ES-I3 (cell line): ENCODE measurements around the gene AADACL4.
"Not testable (repeated sequence)": the region's sequence is repeated elsewhere in the genome, so short reads cannot be mapped to it uniquely, and the experiment has no call there.

Experiments used
- H3K36me3 ChIP-seq: 2 replicates; pipeline ENCODE4 v1.6.1; 2013; ENCODE audit warnings: mild to moderate bottlenecking, low read length, control low read depth, moderate library complexity; ENCODE audit not compliant: insufficient read depth
- H3K4me1 ChIP-seq: 2 replicates; pipeline ENCODE4 v1.6.1; 2013; ENCODE audit warnings: mild to moderate bottlenecking, control low read depth, low read length; ENCODE audit not compliant: insufficient read depth
- H3K9ac ChIP-seq: 2 replicates; pipeline ENCODE4 v1.6.1; 2013; ENCODE audit warnings: low read depth, mild to moderate bottlenecking, low read length, moderate library complexity
- H3K9me3 ChIP-seq: 2 replicates; pipeline ENCODE4 v1.6.1; 2013; ENCODE audit warnings: mild to moderate bottlenecking, low read length, moderate library complexity; ENCODE audit not compliant: control insufficient read depth, insufficient read depth

The AADACL4 gene

DNA sequence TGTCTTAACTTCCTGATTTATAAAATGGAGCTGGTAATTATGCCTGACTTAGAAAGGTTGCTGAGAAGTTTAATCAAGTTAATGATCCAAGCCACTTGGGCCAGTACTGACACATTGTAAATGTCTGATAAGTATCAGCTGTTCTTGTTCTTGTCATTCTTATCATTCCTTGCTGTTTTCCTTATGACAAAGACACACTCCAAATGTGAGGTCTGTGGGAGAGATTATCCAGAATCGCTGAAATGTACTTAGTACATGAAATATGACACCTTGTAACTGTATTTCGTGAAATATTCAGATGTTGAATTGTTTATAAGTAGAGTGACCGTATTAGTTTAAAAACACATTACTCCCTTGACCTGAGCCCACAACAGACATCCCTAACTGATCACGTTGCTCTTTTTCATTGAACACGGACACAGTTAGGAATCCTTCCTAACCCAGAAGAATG is 6.1 kb downstream of the AADACL4 start:
- Histone ChIP-seq H3K9me3 (0 out of 2 replicates have a peak, but pooled peaks cover 2% of the 10 kb centered on the region), H3K9ac (no peak overlapping the region), H3K4me1 (no peaks in the 10 kb centered on the region), H3K36me3 (no peaks in the 10 kb centered on the region)

GRCh38 chr1:12654004-12654567 is 10.2 kb downstream of the AADACL4 start:
- H3K36me3 ChIP-seq, result no peaks in the 10 kb centered on the region
- no peaks in the 10 kb centered on the region for H3K4me1 ChIP-seq
- H3K9me3 ChIP-seq, result 0 out of 2 replicates have a peak, but pooled peaks cover 5% of the 10 kb centered on the region
- no peak overlapping the region for H3K9ac ChIP-seq

GRCh38 chr1:12654657-12655056 is 10.8 kb downstream of the AADACL4 start:
- Histone ChIP-seq H3K9me3 (0 out of 2 replicates have a peak, but pooled peaks cover 5% of the 10 kb centered on the region), H3K4me1 (no peaks in the 10 kb centered on the region), H3K36me3 (no peaks in the 10 kb centered on the region), H3K9ac (no peak overlapping the region)

DNA sequence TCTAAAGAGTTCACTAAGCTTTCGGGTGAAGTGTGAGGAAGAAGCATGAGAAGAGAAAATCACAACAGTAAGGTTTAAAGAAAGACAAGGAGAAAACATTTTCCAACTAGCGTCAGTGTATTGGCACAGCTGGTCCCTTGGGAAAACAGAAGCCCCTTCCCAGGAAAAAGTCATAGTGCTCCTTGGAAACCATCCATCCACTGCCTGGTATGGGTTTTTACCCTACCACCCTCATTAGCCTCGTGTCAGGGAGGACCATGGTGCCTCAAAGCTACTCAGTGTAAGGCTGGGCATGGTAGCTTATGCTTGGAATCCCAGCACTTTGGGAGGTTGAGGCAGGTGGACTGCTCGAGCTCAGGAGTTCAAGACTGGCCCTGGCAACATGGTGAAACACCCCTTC is 12.7 kb downstream of the AADACL4 start:
- H3K9ac ChIP-seq, result no peak overlapping the region
- H3K4me1 ChIP-seq, result peaks cover 4% of the 10 kb centered on the region; the same call in 1 of the 2 replicates
- 0 out of 2 replicates have a peak, but pooled peaks cover 5% of the 10 kb centered on the region for H3K9me3 ChIP-seq

DNA sequence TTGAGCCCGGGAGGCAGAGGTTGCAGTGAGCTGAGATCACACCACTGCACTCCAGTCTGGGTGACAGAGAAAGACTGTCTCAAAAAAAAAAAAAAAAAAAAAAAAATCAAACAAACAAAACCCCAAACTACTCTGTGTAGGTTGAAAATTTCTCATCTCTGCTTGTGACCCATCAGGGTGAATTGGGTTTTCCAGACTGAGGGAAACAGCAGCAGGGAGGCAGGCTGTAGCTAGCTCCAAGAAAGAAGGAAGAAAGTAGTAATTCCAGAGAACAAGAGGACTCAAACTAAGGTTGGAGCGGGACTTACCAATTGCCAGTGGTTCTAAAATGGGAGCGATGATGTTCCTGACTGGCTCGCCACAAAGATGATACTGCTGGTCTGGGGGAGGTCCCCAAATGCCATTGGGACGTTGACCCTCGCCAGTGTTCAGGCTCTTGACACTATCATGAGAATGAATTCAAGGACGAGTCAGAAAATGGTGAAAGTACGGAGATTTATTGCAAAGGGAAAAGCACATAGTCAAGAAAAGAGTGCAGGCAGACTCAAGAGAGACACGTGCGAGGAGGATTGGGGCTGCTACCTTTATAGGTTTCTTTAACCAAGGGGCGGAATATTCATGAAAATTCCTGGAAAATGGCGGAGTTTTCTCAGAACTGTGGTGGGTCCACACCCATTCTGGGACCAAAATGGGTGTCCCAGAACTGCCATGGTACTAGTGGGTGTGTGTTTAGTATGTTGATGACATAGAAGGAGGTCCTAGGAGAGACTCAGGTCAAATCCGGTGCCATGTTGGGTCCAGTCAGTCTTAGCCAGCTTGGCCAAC is 13.4 kb downstream of the AADACL4 start:
- H3K4me1 ChIP-seq, result peaks cover 6% of the 10 kb centered on the region; the same call in 1 of the 2 replicates
- 0 out of 2 replicates have a peak, but pooled peaks cover 5% of the 10 kb centered on the region for H3K9me3 ChIP-seq
- no peaks in the 10 kb centered on the region for H3K36me3 ChIP-seq
- no peak overlapping the region for H3K9ac ChIP-seq

More for the DNA sequence above, 12.7 kb downstream of the AADACL4 start:
- no peaks in the 10 kb centered on the region for H3K36me3 ChIP-seq

DNA sequence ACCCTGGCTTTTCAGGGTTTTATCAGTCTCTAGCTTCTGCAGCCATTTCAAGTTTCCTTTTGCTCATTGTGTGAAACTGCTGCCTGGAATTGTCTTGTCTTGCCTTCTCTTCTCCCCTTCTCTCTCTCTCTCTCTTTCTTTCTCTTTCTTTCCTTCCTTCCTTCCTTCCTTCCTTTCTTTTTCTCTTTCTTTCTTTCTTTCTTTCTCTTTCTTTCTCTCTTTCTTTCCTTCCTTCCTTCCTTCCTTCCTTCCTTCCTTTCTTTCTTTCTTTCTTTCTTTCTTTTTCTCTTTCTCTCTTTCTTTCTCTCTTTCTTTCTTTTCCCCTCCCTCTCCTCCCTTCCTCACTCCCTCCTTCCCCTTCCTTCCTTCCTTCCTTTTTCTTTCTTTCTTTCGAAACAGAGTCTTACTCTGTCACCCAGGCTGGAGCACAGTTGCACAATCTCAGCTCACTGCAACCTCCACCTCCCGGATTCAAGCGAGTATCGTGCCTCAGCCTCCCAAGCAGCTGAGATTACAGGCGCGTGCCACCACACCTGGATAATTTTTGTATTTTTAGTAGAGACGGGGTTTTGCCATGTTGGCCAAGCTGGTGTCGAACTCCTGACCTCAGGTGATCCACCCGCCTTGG is 14.1 kb downstream of the AADACL4 start:
- not testable (repeated sequence) for H3K9ac ChIP-seq, H3K36me3 ChIP-seq, H3K9me3 ChIP-seq, H3K4me1 ChIP-seq

GRCh38 chr1:12658531-12659453 is 14.9 kb downstream of the AADACL4 start:
- Histone ChIP-seq H3K9ac (no peak overlapping the region), H3K9me3 (0 out of 2 replicates have a peak, but pooled peaks cover 5% of the 10 kb centered on the region), H3K4me1 (peaks cover 6% of the 10 kb centered on the region; the same call in 1 of the 2 replicates), H3K36me3 (no peaks in the 10 kb centered on the region)

DNA sequence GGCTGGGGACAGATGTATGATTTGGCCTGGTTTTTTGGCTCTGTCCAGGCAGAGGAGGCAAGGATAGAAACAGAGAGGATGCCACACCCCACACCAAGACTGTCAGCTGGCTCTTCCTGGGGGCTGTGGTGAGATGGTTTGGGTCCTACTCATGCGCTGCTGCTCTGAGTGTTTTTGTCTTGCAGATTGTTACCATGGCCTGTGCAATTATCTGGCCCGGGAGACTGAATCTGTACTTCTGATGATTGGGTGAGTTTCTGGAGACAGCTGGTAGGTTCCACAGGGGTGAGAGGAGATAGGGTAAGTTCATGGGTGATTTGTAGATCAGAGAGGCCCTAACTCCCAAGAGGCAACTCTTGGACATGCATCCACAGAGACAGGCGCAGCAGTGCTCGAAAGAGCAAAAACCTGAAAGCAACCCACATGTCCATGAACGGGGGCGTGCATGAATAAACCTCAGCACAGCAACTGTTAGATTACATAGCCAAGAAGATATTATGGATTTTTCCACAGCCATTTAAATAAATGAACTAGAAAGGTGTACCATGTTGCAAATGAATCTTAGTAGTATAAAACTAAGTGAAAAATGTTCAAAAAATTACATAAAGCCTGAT is 17.8 kb downstream of the AADACL4 start:
- no peaks in the 10 kb centered on the region; the same call in 1 of the 2 replicates for H3K36me3 ChIP-seq
- no peak overlapping the region for H3K9ac ChIP-seq
- 0 out of 2 replicates have a peak, but pooled peaks cover under 1% of the 10 kb centered on the region for H3K9me3 ChIP-seq
- H3K4me1 ChIP-seq, result peaks cover 6% of the 10 kb centered on the region; the same call in 1 of the 2 replicates

- Histone ChIP-seq H3K9ac (no peak overlapping the region), H3K9me3 (no peaks in the 10 kb centered on the region; the same call in 1 of the 2 replicates), H3K36me3 (no peaks in the 10 kb centered on the region; the same call in 1 of the 2 replicates), H3K4me1 (peaks cover 6% of the 10 kb centered on the region; the same call in 1 of the 2 replicates)
These were observed 18.7 kb downstream of the AADACL4 start for GRCh38 chr1:12662556-12662955.

DNA sequence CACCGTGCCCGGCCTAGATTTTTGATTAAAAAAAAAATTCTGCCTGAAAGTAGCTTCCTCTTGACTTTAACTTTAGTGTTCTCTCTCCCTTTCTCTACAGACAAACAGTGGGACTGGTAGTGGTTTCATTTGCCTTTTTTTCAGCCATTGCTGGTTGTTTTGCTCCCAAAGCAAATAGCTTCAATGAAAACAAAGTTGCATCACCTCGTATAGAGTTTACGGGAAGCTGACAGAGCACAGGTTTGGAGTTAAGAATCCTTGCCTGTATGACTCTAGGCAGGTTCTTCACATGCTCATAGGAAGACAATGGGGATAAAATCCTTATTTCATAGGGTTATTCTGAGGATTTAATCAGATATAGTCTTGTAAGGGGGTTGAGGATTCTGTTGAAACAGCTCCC is 21.6 kb downstream of the AADACL4 start:
- Histone ChIP-seq H3K4me1 (peaks cover 6% of the 10 kb centered on the region; the same call in 1 of the 2 replicates), H3K9me3 (peaks cover 11% of the 10 kb centered on the region), H3K9ac (no peak overlapping the region), H3K36me3 (no peaks in the 10 kb centered on the region; the same call in 1 of the 2 replicates)

- Histone ChIP-seq H3K9ac (no peak overlapping the region), H3K4me1 (peaks cover 5% of the 10 kb centered on the region; the same call in 1 of the 2 replicates), H3K36me3 (no peaks in the 10 kb centered on the region; the same call in 1 of the 2 replicates), H3K9me3 (peaks cover 11% of the 10 kb centered on the region)
These were observed 22.4 kb downstream of the AADACL4 start for GRCh38 chr1:12666141-12666735.

DNA sequence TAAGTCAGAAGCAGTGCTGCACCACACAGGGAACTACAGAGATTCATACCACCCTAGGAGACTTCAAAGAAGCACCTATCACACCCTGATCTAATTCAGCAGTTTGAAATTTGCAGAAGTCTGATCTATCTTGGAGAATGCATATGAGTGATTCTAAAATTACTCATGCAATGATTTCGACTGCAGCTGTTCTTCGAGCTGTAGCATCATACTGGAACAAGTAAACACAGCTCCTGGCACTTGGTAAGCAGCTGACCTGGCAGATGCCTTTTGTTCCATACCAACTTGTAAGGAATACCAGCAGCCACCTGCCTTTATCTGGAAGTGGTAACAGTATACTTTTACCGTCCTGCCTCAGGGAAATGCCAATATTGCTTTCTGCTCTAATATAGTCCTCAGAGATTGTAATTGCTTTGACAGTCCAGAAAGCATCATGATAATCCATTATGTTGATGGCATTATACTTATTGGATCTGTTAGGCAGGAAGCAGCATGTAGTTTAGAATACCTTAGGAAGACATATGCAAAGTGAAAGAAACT is 25.7 kb downstream of the AADACL4 start:
- H3K36me3 ChIP-seq, result no peaks in the 10 kb centered on the region; the same call in 1 of the 2 replicates
- no peak overlapping the region for H3K9ac ChIP-seq
- H3K4me1 ChIP-seq, result no peaks in the 10 kb centered on the region
- peaks cover 11% of the 10 kb centered on the region for H3K9me3 ChIP-seq

GRCh38 chr1:12674358-12674757 is 30.5 kb downstream of the AADACL4 start:
- Histone ChIP-seq H3K9me3 (no peaks in the 10 kb centered on the region), H3K36me3 (no peaks in the 10 kb centered on the region), H3K4me1 (no peaks in the 10 kb centered on the region), H3K9ac (no peak overlapping the region)
